ENCODE measurements around the gene ARHGEF17.

Gene ARHGEF17

DNA sequence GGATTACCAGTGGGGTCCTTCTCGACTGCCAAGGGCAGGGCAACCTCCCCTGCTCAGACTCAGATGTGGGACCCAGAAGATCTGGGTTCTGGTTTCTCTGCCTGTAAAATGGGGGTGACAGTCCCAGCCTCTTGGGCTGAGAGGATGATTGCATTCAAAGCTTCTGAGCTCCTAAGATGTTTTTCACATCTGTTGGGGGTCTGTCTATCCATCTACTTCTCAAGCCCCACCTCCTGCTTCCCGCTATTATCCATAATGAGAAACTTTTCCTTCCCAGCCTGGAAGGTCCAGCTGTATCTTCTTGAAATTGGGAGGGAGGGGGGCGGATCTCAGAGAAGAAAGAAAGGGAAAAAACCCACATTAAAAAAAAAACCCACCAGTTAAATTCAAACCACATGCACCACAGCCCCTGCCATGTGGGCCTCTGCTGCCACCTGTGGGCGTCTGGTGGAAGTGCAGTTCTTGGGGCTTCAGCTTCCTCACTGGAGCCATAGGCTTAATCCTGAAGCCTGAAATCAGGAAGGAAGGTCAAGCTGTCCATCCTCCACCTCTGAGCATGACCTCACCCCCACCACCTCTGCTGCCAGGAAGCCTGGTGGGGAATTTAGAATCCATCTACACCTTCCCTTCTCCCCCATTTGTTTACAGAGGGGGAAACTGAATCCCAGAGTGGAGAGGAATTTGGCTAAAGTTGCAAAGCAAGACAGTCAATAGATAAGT, 27.3 kb downstream of the ARHGEF17 start:
- peak; percentile 53 for DNase-seq

DNA sequence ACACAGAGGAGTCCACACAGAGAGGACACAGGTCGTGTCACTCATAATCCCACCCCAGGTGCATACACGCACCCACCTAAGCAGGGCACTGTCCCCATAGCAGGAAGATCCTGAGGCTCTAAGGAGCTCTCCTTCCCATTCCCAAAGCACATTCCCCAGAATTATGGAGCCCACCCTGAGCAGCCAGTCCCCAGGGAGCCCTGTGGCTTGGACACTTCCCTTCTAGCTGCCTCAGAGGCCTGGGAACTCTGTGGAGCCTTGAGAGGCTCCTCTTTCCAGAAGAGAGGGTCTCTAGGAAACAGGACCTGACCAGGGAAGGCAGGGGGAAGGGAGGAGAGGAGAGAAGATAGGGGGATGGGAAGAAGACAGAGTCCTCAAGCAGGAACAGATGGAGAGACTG, 29.8 kb downstream of the ARHGEF17 start:
- DNase-seq, result no peak

- DNase-seq, result no peak
Observed at GRCh38 chr11:73338279-73338678, 30.2 kb downstream of the ARHGEF17 start.

DNA sequence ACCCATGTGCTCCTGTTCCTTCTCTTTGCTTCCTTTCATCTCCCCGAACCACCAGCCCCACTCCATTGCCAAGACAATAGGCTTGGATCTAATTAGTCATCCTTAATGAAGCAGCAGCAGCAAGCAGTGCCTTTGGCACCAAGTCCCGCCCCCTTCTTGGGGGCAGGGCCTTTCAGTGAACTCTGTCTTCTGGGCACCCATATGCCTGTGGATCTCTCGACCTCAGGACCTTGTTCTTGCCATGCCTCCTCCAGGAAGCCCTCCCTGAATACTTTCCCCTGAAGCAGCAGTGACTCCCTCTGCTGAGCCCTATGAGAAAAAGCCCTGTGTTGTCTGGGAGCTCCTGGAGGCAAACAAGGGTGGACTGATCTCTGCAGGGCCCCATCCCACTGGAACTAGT, 32.1 kb downstream of the ARHGEF17 start:
- no peak for DNase-seq

- no peak for DNase-seq
Observed at GRCh38 chr11:73342633-73343032, 34.6 kb downstream of the ARHGEF17 start.

- DNase-seq, result no peak
Observed at GRCh38 chr11:73343076-73343873, 35.2 kb downstream of the ARHGEF17 start.

- DNase-seq, result no peak
Observed at GRCh38 chr11:73344191-73344607, 36.1 kb downstream of the ARHGEF17 start.

DNA sequence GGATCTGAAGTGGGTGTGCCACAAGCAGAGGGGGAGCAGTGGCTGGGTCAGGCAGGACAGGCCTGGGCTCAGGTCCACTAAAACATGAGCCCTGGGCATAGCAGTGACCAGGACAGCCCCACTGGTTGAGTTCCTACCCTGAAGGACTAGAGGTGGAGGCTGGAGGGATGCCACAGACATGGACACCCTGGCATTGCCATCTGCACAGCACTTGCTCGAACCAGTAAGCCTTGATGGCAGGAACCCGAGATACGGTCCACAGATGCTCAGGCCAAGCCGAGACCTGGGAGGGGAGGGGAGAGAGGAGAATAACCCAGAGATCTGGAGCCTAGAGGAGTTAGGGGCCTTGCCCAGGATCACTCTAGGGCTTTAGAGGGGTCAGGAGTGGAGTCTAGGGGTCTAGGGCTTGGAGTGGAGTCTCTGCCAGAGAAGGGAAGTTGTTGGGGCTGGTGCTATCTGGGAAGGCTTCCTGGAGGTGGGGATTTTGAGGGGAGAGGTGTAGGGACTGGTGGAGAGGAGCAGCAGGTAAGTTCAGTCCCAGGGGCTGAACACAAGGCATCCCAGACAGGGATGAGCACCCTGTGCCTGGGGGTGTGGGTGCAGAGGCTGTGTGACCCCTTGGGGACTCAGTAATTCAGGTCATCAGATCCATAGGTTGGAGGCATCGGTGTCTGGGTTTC, 37.5 kb downstream of the ARHGEF17 start:
- DNase-seq, result no peak

GRCh38 chr11:73346186-73346935, 38.3 kb downstream of the ARHGEF17 start:
- DNase-seq, result no peak

DNA sequence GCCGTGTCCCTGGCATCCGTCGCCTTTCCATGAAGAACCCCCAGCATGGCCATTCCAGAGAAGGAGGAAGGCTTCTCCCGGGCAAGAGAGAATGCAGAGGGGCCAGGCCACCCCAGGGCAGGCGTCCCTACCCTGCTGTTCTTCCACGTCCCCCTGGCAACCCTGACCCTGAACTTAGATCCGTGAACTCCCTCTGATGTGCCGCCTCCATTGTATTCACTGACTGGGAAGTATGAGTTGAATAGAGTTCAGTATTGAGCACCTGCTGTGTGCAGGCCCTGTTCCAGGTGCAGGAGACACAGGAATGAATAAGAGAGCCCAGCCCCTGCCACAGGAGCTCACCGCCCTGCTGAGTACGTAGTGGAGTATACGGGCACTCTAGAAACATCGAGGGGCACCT, 39.0 kb downstream of the ARHGEF17 start:
- no peak for DNase-seq

GRCh38 chr11:73348838-73349237, 40.8 kb downstream of the ARHGEF17 start:
- DNase-seq, result no peak

DNA sequence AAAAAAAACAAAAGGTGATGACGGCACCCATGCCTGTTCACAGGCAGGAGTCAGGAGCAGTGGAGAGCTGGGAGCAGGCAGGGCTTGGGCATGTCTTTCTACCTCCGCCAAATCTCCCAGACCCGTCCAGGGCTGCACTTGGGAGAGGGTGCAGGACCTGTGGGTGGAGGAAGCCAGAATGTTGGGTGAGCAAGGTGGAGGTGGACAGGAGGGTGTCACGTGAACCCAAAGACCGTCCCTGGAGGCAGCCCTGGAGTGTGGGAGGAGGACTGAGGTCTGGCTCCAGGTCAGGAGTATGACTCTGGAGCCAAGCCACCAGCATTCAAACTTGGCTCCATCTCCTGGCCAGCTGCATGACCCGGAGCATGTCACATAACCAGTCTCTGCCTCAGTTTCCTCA, 41.6 kb downstream of the ARHGEF17 start:
- no peak for DNase-seq

DNA sequence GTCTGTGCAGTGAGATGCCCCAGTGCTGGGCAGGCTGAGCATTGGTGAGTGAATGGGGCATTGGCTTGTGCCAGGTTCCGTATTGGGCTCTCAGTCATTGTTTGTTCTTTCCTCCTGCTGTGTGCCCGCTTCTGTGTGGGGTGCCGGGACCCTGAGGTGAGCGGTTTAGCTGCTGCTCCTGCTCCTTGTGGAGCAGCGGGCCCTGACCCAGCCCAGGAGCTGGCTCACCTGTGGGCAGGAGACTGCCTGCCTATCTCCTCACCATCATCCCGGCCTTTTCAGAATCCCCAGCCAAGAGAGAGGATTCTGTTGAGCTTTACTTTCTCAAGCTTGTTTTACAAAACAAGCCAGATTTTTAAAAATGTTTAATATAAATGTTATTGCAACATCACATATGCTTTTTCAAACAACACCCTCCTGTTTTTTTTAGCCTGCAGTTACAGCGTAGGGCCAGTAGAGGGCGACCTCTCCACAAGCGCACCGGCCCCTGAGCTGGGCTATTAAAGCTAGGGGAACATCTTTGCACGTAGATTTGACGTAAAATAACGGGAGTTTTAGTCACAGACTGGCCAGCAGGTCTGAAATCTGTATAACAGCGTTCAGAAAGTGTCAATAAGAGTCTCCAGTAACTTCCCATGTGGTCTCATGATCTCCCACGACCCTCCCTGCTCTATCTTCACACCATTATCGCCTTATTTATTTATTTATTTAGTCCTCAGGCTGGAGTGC, 43.0 kb downstream of the ARHGEF17 start:
- peak; percentile 48 for DNase-seq

GRCh38 chr11:73353422-73353821, 45.3 kb downstream of the ARHGEF17 start:
- no peak for DNase-seq

GRCh38 chr11:73355109-73355508, 47.0 kb downstream of the ARHGEF17 start:
- DNase-seq, result no peak

GRCh38 chr11:73356979-73357860, 49.1 kb downstream of the ARHGEF17 start:
- DNase-seq, result no peak

GRCh38 chr11:73358071-73358470, 50.0 kb downstream of the ARHGEF17 start:
- no peak for DNase-seq

- no peak for DNase-seq
Observed at GRCh38 chr11:73359341-73359740, 51.3 kb downstream of the ARHGEF17 start.

DNA sequence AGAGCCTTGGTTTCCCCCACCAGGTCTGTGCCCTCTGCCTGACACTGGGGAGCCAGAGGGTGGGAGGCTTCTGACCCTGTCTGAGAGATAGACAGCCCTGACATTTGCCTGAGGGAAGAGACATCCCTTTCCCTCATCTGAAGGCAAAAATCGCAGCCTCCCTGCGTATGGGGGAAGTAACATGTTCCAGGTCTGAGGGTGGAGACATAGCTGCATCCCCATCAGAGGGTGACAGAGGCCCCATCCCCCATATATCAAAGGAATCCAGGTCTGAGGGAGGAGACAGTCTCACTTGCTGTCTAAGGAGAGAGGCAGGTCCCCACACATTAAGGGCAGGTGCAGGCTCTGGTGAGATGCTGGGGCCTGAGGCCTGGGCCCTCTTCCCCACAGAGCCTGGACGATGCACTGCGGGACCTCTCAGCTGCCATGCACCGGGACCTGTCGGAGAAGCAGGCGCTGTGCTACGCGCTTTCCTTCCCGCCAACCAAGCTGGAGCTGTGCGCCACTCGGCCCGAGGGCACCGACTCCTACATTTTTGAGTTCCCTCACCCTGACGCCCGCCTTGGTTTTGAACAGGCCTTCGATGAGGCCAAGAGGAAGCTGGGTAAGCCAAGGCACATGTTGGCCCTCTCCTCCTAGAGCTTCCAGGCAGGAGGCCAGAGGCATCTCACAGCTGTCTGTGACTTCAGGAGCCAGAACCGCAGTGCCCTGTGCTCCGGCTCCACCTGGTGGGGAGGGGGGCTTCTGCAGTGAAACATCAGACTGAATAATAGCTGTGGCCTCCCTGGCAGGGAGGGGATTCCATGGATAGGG, 52.1 kb downstream of the ARHGEF17 start:
- DNase-seq, result no peak

DNA sequence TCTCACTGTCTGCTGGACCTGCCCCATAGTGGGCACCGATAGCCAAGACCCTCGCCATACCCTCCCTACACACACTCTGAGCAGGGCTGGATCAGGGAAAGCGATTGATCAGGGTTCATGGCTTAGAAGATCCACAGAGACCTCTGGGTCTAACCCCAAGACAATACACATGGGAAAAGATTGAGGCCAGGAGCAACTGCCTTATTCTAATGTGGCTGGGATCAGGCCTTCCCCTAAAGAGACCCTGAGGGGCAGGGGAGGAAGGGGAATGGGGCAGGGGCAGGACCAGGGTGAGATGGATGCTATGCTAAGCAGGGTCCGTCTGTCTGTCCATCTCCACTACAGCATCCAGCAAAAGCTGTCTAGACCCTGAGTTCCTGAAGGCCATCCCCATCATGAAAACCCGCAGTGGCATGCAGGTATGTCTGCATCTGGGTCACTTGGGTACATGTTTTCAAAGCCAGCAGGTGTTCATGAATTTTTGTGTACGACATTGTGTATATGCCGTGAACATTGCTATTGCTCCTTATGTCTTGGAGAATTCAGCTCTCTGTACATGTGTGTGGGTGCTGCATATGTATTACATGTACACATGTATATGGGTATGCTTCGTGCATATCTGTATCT, 52.8 kb downstream of the ARHGEF17 start:
- DNase-seq, result no peak
